Upper lobe of right lung (tissue), 1 donor: ENCODE data around the gene SDC3. TPM values are rescaled to one million over a fixed set of nuclear protein-coding genes. Genes with fewer than 3 reads are reported as not detected.

Experiments
- ATAC-seq: fragments of 200-7000 bp; cut with Tn5 transposase; one replicate; pipeline ENCODE4 v1.9.1; 2020; ENCODE audit warnings: mild to moderate bottlenecking, moderate library complexity
- DNase-seq: peaks from one replicate; pipeline ENCODE4 v3.0.0-alpha.2; 2020
- H3K27ac ChIP-seq: fragments of 200-600 bp; one replicate; pipeline ENCODE4 v1.8.0; 2022
- H3K27me3 ChIP-seq: fragments of 200-600 bp; one replicate; pipeline ENCODE4 v1.8.0; 2022; ENCODE audit warnings: mild to moderate bottlenecking
- H3K36me3 ChIP-seq: fragments of 200-600 bp; one replicate; pipeline ENCODE4 v1.8.0; 2022
- H3K4me1 ChIP-seq: fragments of 200-600 bp; one replicate; pipeline ENCODE4 v1.8.0; 2022
- H3K4me3 ChIP-seq: fragments of 200-600 bp; one replicate; pipeline ENCODE4 v1.8.0; 2022; ENCODE audit warnings: mild to moderate bottlenecking
- H3K9me3 ChIP-seq: fragments of 200-600 bp; one replicate; pipeline ENCODE4 v1.8.0; 2022
- CTCF ChIP-seq: fragments of 200-600 bp; IDR thresholded peaks from one replicate; pipeline ENCODE4 v1.8.0; 2022; ENCODE audit warnings: antibody characterized with exemption
- intact Hi-C: fragments of 100-400 bp; cut with DNase I; formaldehyde crosslinking; loops from one replicate; pipeline ENCODE4 v1.11.0; 2022
- total RNA-seq: library from RNA; stranded (reverse); fragmentation: NEBNext Ultra II Directional; extraction: Animal tissue kit (Norgen Biotek cat#: 25700); gene quantifications from one replicate; pipeline ENCODE4 v1.2.1, GENCODE V29; 2021
- donor health status: DM: no; HTN: yes; CAD: no; lungs with severe emphysema.

The SDC3 gene
- total RNA-seq, 1 donor from 2014 or later = 39.4 TPM

GRCh38 chr1:30893776-30894507, 14.6 kb downstream of the SDC3 start:
- Histone ChIP-seq H3K9me3 (no peaks in the 10 kb centered on the region), H3K4me3 (no peak overlapping the region), H3K27ac (no peak overlapping the region), H3K36me3 (no peaks in the 10 kb centered on the region), H3K4me1 (peaks cover 9% of the 10 kb centered on the region), H3K27me3 (no peaks in the 10 kb centered on the region)
- DNase-seq (no peak), ATAC-seq (no peak)
- TF ChIP-seq CTCF = no peak
- intact Hi-C loops = no loop called here

- peaks cover 13% of the 10 kb centered on the region for H3K4me1 ChIP-seq
- ATAC-seq (no peak), DNase-seq (no peak)
- H3K9me3 ChIP-seq = no peaks in the 10 kb centered on the region
- H3K27ac ChIP-seq = no peak overlapping the region
- no peaks in the 10 kb centered on the region for H3K27me3 ChIP-seq
- intact Hi-C loops = no loop called here
- TF ChIP-seq CTCF = no peak
- no peak overlapping the region for H3K4me3 ChIP-seq
- no peaks in the 10 kb centered on the region for H3K36me3 ChIP-seq
These were observed 15.9 kb downstream of the SDC3 start for GRCh38 chr1:30892671-30893073.

- Histone ChIP-seq H3K9me3 (no peaks in the 10 kb centered on the region), H3K27me3 (no peaks in the 10 kb centered on the region), H3K4me3 (no peak overlapping the region), H3K36me3 (no peaks in the 10 kb centered on the region), H3K4me1 (peaks cover 16% of the 10 kb centered on the region), H3K27ac (no peak overlapping the region)
- no peak for TF ChIP-seq CTCF
- intact Hi-C loops = no loop called here
- ATAC-seq (no peak), DNase-seq (no peak)
These were observed 17.4 kb downstream of the SDC3 start for GRCh38 chr1:30891227-30891552.

- no peak overlapping the region for H3K27ac ChIP-seq
- intact Hi-C loops = no loop called here
- no peak for ATAC-seq
- no peaks in the 10 kb centered on the region for H3K36me3 ChIP-seq
- DNase-seq = no peak
- TF ChIP-seq CTCF = no peak
- peaks cover 18% of the 10 kb centered on the region for H3K4me1 ChIP-seq
- no peaks in the 10 kb centered on the region for H3K9me3 ChIP-seq
- no peak overlapping the region for H3K4me3 ChIP-seq
- H3K27me3 ChIP-seq = no peaks in the 10 kb centered on the region
These were observed 17.9 kb downstream of the SDC3 start for GRCh38 chr1:30890502-30891226.

- no peaks in the 10 kb centered on the region for H3K36me3 ChIP-seq
- ATAC-seq (no peak), DNase-seq (no peak)
- intact Hi-C loops = no loop called here
- no peaks in the 10 kb centered on the region for H3K9me3 ChIP-seq
- H3K4me3 ChIP-seq = no peak overlapping the region
- TF ChIP-seq CTCF = no peak
- H3K27me3 ChIP-seq = no peaks in the 10 kb centered on the region
- peaks cover 18% of the 10 kb centered on the region for H3K4me1 ChIP-seq
- H3K27ac ChIP-seq = no peak overlapping the region
These were observed 19.0 kb downstream of the SDC3 start for GRCh38 chr1:30889511-30889910.
